ENCODE results near the gene FAM234A.

Gene FAM234A

GRCh38 chr16:301235-301634 lies 66.6 kb downstream of the FAM234A start:
- no peak for DNase-seq (ENCODE audit: low read depth)

- no peak for DNase-seq (ENCODE audit: low read depth)
These were observed 67.3 kb downstream of the FAM234A start for GRCh38 chr16:301950-302349.

GRCh38 chr16:303760-304505 lies 69.3 kb downstream of the FAM234A start:
- DNase-seq (ENCODE audit: low read depth), result no peak

- DNase-seq (ENCODE audit: low read depth), result no peak
These were observed 71.5 kb downstream of the FAM234A start for GRCh38 chr16:305916-306626.

GRCh38 chr16:306911-307370 lies 72.3 kb downstream of the FAM234A start:
- no peak for DNase-seq (ENCODE audit: low read depth)

- no peak for DNase-seq (ENCODE audit: low read depth)
These were observed 73.2 kb downstream of the FAM234A start for GRCh38 chr16:307691-308312.

GRCh38 chr16:309476-309875 lies 74.9 kb downstream of the FAM234A start:
- DNase-seq (ENCODE audit: low read depth), result no peak

- DNase-seq (ENCODE audit: low read depth), result no peak
These were observed 77.1 kb downstream of the FAM234A start for GRCh38 chr16:311725-312124.

- no peak for DNase-seq (ENCODE audit: low read depth)
These were observed 79.7 kb downstream of the FAM234A start for GRCh38 chr16:314351-314750.

- no peak for DNase-seq (ENCODE audit: low read depth)
These were observed 80.2 kb downstream of the FAM234A start for GRCh38 chr16:314795-315299.

Measured in stimulated activated CD8-positive, alpha-beta memory T cell treated with anti-CD3 and anti-CD28 coated beads, Interleukin-15, amount 100 ng/mL, for 1 hour (primary cell).